ENCODE measurements around the gene CDK3. TPM values are rescaled to one million over a fixed set of nuclear protein-coding genes. Genes with fewer than 3 reads are reported as not detected.

CDK3 gene
- total RNA-seq, 4 donors from 2014 or later, result 5.0 to 8.0 (median 5.8) TPM

DNA sequence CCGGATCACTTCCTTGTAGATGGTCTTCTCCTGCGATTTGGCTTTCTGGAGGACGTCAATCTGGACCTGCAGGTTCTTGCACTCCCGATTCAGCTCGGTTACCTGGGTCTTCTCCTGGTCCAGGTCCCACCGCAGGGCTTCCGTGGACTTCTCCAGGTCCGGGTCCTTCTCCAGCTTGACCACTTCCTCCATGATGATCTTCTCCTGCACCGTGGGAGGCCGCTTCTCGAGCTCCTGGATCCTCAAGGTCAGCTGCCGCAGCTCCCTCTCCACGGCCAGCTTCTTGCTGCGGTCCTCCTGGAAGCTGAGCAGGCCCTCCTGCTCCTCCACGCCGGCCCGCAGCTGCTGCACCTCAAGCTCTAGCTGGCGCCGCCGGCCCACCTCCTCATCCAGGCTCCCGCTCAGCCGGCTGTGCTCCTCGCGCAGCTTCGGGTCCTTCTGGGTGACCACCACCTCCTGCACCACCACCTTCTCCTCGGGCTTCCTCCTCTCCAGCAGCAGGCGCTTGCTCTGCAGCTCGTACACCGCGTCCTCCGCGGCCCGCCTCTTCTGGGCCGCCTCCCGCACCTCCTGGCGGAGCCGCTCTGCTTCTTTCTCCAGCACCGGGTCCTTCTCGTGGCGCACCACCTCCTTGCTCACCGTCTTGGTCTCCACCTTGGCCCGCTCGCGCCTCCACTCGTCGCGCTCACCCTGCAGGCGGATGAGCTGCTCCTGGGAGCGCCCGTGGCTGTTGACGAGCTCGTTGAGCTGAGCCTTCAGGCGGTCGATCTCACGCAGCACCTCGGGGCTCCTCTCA lies 8.2 kb downstream of the CDK3 start:
- DNase-seq (ENCODE audit: low spot score) (no peak), ATAC-seq (ENCODE audit: low FRiP score) (no peak)
- TF ChIP-seq, protein P1, sequence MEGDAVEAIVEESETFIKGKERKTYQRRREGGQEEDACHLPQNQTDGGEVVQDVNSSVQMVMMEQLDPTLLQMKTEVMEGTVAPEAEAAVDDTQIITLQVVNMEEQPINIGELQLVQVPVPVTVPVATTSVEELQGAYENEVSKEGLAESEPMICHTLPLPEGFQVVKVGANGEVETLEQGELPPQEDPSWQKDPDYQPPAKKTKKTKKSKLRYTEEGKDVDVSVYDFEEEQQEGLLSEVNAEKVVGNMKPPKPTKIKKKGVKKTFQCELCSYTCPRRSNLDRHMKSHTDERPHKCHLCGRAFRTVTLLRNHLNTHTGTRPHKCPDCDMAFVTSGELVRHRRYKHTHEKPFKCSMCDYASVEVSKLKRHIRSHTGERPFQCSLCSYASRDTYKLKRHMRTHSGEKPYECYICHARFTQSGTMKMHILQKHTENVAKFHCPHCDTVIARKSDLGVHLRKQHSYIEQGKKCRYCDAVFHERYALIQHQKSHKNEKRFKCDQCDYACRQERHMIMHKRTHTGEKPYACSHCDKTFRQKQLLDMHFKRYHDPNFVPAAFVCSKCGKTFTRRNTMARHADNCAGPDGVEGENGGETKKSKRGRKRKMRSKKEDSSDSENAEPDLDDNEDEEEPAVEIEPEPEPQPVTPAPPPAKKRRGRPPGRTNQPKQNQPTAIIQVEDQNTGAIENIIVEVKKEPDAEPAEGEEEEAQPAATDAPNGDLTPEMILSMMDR (IDR thresholded peaks at IDR 0.05), result no peak

DNA sequence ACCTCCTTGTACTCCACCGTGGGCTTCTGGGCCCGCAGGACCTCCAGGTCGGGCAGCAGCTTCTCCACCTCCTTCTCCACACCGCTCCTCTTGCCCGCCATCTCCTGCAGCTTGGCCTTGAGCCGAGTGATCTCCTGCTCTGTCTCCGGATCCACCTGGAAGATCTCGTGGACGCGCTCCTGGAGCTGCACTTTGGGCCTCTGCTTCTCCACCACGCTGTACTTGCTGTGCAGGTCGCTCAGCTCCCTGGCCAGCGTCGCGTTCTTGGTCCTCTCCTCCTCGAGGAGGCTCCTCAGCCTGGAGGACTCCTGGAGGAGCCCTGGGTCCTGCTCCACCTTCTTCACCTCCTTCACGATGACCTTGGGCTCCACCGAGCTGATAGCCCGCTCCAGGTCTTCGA lies 8.8 kb downstream of the CDK3 start:
- TF ChIP-seq, protein P1 (IDR thresholded peaks at IDR 0.05), result no peak
- DNase-seq (ENCODE audit: low spot score) (no peak), ATAC-seq (ENCODE audit: low FRiP score) (no peak)

DNA sequence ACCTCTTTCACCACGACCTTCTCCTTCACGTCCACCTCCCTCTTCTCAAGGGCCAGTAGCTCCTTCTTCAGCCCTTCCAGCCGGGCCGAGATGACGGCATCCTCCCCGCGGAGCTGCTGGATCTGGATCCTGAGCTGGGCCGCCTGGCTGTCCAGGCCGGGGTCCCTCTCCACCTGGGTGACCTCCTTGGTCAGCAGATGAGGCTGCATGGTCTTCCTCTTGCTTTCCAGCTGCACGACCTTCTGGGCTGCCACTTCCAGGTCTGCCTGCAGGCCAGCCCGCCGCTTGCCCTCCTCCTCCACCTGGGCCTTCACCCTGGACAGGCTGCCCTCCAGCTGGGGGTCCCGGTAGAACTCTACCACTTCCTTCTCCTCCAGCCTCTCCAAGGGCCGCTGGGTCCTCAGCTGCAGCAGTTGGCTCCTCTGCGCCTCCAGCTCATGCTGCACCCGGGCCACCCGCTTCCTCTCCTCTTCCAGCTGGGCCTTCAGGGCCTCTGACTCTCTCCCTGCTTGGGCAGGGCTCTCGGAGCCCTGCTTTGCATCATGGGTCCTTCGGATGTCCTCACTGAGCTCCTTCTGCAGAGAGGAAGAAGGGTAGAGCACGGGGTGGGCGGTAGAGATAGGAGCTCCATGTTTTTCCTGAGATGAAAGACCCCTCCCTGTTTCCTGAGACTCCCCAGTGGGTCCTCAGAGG lies 9.5 kb downstream of the CDK3 start:
- TF ChIP-seq, protein P1 (IDR thresholded peaks at IDR 0.05), result no peak
- ATAC-seq (ENCODE audit: low FRiP score) (no peak), DNase-seq (ENCODE audit: low spot score) (no peak)

GRCh38 chr17:76011951-76012350 lies 11.3 kb downstream of the CDK3 start:
- TF ChIP-seq, protein P1 (IDR thresholded peaks at IDR 0.05), result no peak
- no peak for ATAC-seq (ENCODE audit: low FRiP score)
- DNase-seq (ENCODE audit: low spot score), result no peak

DNA sequence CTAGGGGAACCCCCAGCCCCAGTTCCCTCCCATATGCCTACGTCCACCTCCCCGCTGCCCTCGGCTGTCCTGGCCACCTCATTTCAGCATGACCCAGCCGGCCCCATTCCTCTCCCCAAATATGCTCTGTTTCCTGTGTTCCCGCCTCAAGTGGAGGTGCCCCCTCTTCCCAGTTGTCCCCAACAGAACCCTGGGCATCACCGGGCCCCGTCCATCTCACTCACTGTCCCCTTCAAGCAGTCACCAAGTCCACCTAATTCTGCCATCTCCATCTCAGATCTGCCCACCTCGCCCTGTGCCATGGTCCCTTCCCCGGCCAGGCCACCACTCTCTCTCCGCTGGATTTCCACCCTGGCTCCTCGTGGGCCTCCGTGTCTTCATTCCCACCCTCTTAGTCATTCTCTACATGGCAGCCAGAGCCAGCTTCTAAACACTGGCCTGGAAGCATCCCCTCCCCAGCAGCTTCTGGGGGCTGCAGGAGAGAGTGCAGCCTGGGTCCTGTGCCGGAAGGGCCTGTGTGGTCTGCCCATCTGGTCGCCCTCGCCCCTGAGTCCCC lies 12.8 kb downstream of the CDK3 start:
- DNase-seq (ENCODE audit: low spot score) (no peak), ATAC-seq (ENCODE audit: low FRiP score) (no peak)

GRCh38 chr17:76014100-76014924 lies 13.7 kb downstream of the CDK3 start:
- peak; percentile 62 for ATAC-seq (ENCODE audit: low FRiP score)
- TF ChIP-seq, protein P1 (IDR thresholded peaks at IDR 0.05), result no peak

More for the DNA sequence above, 12.8 kb downstream of the CDK3 start:
- TF ChIP-seq, protein P1 (IDR thresholded peaks at IDR 0.05), result no peak

More at GRCh38 chr17:76014100-76014924, 13.7 kb downstream of the CDK3 start:
- DNase-seq (ENCODE audit: low spot score), result no peak

Data from omental fat pad (tissue), 4 donors.